Epithelial cell of proximal tubule (primary cell): ENCODE data around the gene MMP7. TPM values are rescaled to one million over a fixed set of nuclear protein-coding genes. Genes with fewer than 3 reads are reported as not detected.

ENCODE experiments used
- DNase-seq: peaks from one replicate; pipeline ENCODE4 v3.0.0-alpha.2; 2011; ENCODE audit warnings: low read depth
- H3K4me3 ChIP-seq: 2 replicates; pipeline ENCODE4 v1.5.1; 2011; ENCODE audit warnings: low read depth, mild to moderate bottlenecking, low read length
- CTCF ChIP-seq: conservative IDR thresholded peaks from 2 replicates; pipeline ENCODE4 v1.5.1; 2012; ENCODE audit warnings: low read depth, mild to moderate bottlenecking, low read length
- total RNA-seq: library from RNA; depleted of rRNA; stranded (reverse); fragments of >200 nt; gene quantifications from 2 replicates; pipeline ENCODE4 v1.2.3, GENCODE V29; 2015

Gene MMP7
- total RNA-seq, 1 donor from 2014 or later: 321 TPM

- DNase-seq: no peak
- H3K4me3 ChIP-seq: no peak overlapping the region
- TF ChIP-seq CTCF: no peak
Observed at GRCh38 chr11:102499931-102500330, 30.6 kb downstream of the MMP7 start.

- TF ChIP-seq CTCF: no peak
- no peak for DNase-seq
- no peak overlapping the region for H3K4me3 ChIP-seq
Observed at GRCh38 chr11:102499151-102499550, 31.4 kb downstream of the MMP7 start.

GRCh38 chr11:102497061-102497460 is 33.5 kb downstream of the MMP7 start:
- no peak overlapping the region for H3K4me3 ChIP-seq
- no peak for DNase-seq
- TF ChIP-seq CTCF: no peak

- no peak overlapping the region for H3K4me3 ChIP-seq
- TF ChIP-seq CTCF: peak; percentile 68
Observed at GRCh38 chr11:102495161-102496042, 35.1 kb downstream of the MMP7 start.

GRCh38 chr11:102494216-102494615 is 36.3 kb downstream of the MMP7 start:
- H3K4me3 ChIP-seq: no peak overlapping the region
- TF ChIP-seq CTCF: no peak
- DNase-seq: peak; percentile 75

More at GRCh38 chr11:102495161-102496042, 35.1 kb downstream of the MMP7 start:
- DNase-seq: peak; percentile 69

- peak; percentile 74 for DNase-seq
- TF ChIP-seq CTCF: no peak
- no peak overlapping the region for H3K4me3 ChIP-seq
Observed at GRCh38 chr11:102493524-102493923, 37.0 kb downstream of the MMP7 start.

- no peak overlapping the region for H3K4me3 ChIP-seq
- no peak for DNase-seq
- TF ChIP-seq CTCF: no peak
Observed at GRCh38 chr11:102491969-102492368, 38.6 kb downstream of the MMP7 start.
